ENCODE data around the gene XIRP1. TPM values are rescaled to one million over a fixed set of nuclear protein-coding genes. Genes with fewer than 3 reads are reported as not detected.

The XIRP1 gene
- total RNA-seq, 3 donors from 2014 or later = 0.31 TPM; not detected in 2

DNA sequence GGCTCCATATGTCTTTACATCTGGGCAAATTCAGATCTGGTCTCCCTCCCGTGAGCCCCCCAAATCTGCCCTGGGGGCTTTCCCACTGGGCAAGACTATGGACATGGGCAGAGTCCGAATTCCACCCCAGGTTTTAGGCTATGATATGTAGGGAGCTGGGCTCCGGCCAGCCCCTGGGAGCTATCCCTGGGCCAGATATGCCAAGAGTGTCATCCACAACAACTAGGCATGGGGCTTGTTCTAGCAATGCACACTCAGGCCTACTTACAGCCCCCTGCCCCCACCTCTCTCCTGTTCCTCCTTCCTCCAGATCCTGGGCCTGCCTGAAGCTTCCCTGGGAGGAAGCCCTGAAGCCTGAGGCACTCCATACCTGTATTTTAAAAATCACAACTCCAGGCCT lies 622 bp downstream of the XIRP1 start:
- H3K36me3 ChIP-seq (ENCODE audit: low read depth) = no peaks in the 10 kb centered on the region
- no peak overlapping the region for H3K4me3 ChIP-seq
- intact Hi-C loops (cut with DNase I, micrococcal nuclease) = no loop called here
- H3K9me3 ChIP-seq = no peaks in the 10 kb centered on the region
- TF ChIP-seq, protein P1, sequence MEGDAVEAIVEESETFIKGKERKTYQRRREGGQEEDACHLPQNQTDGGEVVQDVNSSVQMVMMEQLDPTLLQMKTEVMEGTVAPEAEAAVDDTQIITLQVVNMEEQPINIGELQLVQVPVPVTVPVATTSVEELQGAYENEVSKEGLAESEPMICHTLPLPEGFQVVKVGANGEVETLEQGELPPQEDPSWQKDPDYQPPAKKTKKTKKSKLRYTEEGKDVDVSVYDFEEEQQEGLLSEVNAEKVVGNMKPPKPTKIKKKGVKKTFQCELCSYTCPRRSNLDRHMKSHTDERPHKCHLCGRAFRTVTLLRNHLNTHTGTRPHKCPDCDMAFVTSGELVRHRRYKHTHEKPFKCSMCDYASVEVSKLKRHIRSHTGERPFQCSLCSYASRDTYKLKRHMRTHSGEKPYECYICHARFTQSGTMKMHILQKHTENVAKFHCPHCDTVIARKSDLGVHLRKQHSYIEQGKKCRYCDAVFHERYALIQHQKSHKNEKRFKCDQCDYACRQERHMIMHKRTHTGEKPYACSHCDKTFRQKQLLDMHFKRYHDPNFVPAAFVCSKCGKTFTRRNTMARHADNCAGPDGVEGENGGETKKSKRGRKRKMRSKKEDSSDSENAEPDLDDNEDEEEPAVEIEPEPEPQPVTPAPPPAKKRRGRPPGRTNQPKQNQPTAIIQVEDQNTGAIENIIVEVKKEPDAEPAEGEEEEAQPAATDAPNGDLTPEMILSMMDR (IDR thresholded peaks at IDR 0.05) = no peak
- ATAC-seq (no peak), DNase-seq (no peak)
- H3K4me1 ChIP-seq (ENCODE audit: low read depth) = no peaks in the 10 kb centered on the region

DNA sequence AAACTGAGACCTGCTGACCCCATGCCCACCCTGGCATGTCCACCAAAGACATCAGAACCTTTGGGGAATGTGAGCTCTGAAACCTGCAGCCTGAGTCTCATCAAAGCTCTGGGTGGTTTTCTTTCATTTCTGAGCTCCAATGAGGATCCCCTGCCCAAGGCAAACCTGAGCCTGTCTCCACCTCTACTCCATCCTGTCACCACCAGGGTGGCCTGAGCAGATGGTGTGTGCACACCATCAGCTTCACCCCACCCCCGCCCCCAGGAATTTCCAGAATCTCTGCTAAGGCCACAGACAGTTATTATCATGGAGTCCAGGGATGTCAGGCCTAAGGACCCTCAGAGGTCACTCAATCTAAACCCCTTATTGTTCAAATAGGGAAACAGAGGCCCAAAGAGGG lies 1.3 kb downstream of the XIRP1 start:
- DNase-seq (no peak), ATAC-seq (no peak)
- Histone ChIP-seq H3K9me3 (no peaks in the 10 kb centered on the region), H3K4me3 (no peak overlapping the region), H3K4me1 (ENCODE audit: low read depth) (no peaks in the 10 kb centered on the region), H3K36me3 (ENCODE audit: low read depth) (no peaks in the 10 kb centered on the region)
- TF ChIP-seq, protein P1 (IDR thresholded peaks at IDR 0.05) = no peak
- intact Hi-C loops (cut with DNase I, micrococcal nuclease) = no loop called here

DNA sequence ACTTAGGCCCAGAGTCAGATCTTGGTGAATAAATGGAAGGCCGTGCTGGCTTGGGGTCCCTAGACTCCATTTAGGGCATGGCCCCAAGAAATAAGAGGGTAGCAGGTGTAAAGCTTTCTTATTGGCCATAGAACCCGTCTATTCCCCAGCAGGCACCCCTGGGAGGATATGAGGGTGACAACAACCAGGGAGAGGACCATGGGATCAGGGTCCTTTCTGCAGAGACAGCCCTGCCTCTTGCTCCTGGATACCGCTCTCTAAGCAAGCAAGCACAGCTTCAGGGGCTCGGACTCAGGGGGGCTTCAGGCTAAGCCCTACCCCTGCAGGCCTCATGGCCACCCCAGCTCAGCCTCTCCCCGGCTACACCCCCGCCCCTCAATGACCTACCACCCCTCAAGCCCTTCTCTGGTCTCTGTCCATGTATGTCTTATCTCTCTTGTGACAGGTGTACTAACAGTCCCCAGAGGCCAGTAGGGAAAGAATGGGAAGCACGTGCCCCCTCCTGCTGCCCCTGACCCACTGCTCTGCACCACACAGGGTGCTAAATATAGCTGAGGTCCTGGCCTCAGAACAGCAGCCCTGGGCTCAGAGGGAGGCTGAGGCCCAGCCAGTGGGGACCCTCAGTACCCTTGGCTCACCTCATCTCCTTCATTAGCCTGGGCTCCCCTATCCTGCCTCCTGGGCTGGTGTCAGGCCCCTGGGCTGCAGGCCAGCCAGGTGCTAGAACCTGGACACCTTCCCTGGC lies 1.9 kb downstream of the XIRP1 start:
- Histone ChIP-seq H3K4me3 (no peak overlapping the region), H3K4me1 (ENCODE audit: low read depth) (no peaks in the 10 kb centered on the region), H3K9me3 (no peaks in the 10 kb centered on the region), H3K36me3 (ENCODE audit: low read depth) (no peaks in the 10 kb centered on the region)
- DNase-seq (no peak), ATAC-seq (no peak)
- intact Hi-C loops (cut with DNase I, micrococcal nuclease) = no loop called here
- TF ChIP-seq, protein P1 (IDR thresholded peaks at IDR 0.05) = no peak

DNA sequence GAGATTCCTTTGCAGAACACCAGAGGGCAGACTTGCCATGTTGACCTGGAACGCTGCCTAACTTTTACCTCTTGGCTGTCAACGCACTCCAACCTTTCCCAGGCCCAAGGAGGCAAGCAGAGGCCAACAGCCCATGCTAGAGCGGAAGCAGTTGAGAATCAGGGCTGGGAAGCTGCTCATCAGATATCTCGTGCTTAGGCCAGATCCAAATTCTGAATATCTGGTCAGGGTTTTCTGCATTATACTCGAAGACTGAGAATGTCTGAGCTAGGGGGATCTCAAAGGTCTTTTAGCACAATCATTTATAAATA lies 2.5 kb downstream of the XIRP1 start:
- peak in 2 of 3 donors; percentile 64 to 71 for DNase-seq
- intact Hi-C loops (cut with DNase I, micrococcal nuclease) = loop anchor here in 1 of 2 donors (5.0 to 10.0 kb wide), 2 partner anchors 55 to 102 kb away; no protein-coding TSS in a partner anchor

DNA sequence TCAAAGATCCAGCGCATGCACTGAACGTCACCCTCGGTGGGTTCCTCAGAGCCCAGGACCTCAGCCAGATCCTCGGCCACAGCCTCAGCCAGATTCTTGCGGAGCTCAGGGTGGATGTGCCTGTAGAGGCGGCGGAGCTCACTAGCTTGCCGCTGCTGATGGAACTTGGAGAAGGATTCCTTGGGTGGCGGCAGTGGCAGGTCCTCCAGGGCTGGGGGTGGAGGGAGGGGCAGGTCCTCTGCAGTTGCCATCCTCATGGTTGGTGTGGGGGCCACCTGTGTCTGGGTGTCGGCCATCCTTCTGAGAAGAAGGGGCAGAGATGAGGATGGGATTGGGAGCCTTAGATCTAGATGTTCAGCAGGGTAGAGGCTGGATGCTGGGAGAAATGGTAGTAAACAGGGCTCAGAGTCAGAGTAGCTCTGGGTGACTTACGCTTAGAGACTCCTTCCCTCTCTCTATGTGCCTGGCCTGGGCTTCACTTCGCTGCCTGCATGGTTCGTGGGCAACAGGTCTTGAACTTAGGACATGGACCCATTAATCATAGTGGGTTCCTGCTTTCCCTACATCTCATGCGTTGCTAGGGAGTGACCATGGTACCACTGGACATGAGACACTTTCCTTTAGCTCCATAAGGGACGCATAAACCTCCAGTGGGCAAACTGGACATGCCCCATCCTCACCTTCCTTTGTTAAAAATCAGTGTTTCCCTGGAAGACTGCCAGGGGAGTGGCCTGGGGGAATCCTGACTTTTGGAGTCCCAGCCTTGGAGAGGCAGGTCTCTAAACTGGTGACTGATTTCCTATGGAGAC lies 3.0 kb downstream of the XIRP1 start:
- Histone ChIP-seq H3K4me1 (ENCODE audit: low read depth) (no peaks in the 10 kb centered on the region), H3K9me3 (no peaks in the 10 kb centered on the region), H3K4me3 (no peak overlapping the region), H3K36me3 (ENCODE audit: low read depth) (no peaks in the 10 kb centered on the region)
- TF ChIP-seq, protein P1 (IDR thresholded peaks at IDR 0.05) = no peak
- ATAC-seq (no peak), DNase-seq (no peak)
- intact Hi-C loops (cut with DNase I, micrococcal nuclease) = loop anchor here in 1 of 2 donors (5.0 to 10.0 kb wide), 2 partner anchors 55 to 103 kb away; no protein-coding TSS in a partner anchor

More for the DNA sequence above, 2.5 kb downstream of the XIRP1 start:
- no peaks in the 10 kb centered on the region for H3K4me1 ChIP-seq (ENCODE audit: low read depth)
- H3K4me3 ChIP-seq = no peak overlapping the region
- TF ChIP-seq, protein P1 (IDR thresholded peaks at IDR 0.05) = peak; percentile 72
- no peaks in the 10 kb centered on the region for H3K9me3 ChIP-seq
- no peaks in the 10 kb centered on the region for H3K36me3 ChIP-seq (ENCODE audit: low read depth)
- peak; percentile 88 for ATAC-seq
